Nephron progenitor cell (in vitro differentiated cells): ENCODE measurements around the gene NUP62.
A peak's percentile ranks its signal among the peaks of the same experiment; 100 is the strongest.

Source experiments
- DNase-seq: peaks from one replicate; pipeline ENCODE4 v3.0.0; 2021
- H3K27ac Mint-ChIP-seq: 2 replicates; pipeline ENCODE4 v1.8.0; 2021; ENCODE audit warnings: mild to moderate bottlenecking, moderate library complexity, mixed read lengths
- H3K27me3 Mint-ChIP-seq: 2 replicates; pipeline ENCODE4 v1.8.0; 2021; ENCODE audit warnings: mild to moderate bottlenecking, low read depth, mixed read lengths; ENCODE audit not compliant: poor library complexity
- H3K36me3 Mint-ChIP-seq: 2 replicates; pipeline ENCODE4 v1.8.0; 2021; ENCODE audit warnings: low read depth, mixed read lengths
- H3K4me1 Mint-ChIP-seq: 2 replicates; pipeline ENCODE4 v1.8.0; 2021; ENCODE audit warnings: mixed read lengths
- H3K4me3 Mint-ChIP-seq: 2 replicates; pipeline ENCODE4 v1.8.0; 2021; ENCODE audit warnings: mild to moderate bottlenecking, moderate library complexity, mixed read lengths
- H3K9me3 Mint-ChIP-seq: 2 replicates; pipeline ENCODE4 v1.8.0; 2021; ENCODE audit warnings: mild to moderate bottlenecking, moderate library complexity, mixed read lengths
- TF ChIP-seq, protein P1 (sequence below): fragments of 200-600 bp; sonication (generic); IDR thresholded peaks from 2 replicates; pipeline ENCODE4 v1.5.0; 2021; ENCODE audit warnings: antibody characterized with exemption

NUP62 gene

DNA sequence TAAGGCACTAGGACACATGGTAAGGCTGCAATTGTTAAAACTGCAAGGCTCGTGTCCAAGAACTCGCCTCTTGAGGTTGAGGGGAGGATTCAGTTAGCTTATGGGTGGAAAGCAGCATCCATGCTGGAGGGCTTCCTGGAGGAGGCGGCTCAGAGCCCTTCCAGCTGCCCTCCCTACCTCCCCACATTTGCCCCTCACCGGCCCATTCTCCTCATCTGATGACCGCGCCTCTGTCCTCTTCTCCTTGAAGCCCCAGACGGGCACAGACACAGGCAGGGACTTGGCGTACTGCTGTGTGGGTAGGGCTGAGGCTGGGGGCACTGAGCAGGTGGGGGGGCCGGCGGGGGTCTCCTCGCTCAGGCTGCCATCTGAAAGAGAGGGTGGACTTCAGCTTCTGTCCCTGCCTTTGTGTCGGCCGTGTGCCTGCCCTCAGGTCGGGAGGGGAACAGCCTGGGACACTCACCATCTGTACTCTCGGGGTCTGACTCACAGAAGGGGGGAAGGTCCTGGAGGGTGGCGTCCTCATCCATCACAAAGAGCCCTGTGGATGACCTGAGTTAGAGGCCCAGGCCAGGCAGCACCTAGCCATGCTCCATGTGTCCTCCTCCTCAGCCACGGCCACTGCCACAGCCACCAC is 57.8 kb downstream of the NUP62 start:
- no peaks in the 10 kb centered on the region for H3K9me3 Mint-ChIP-seq
- H3K4me3 Mint-ChIP-seq: peak overlapping the region; percentile 62
- no peak for DNase-seq
- H3K27me3 Mint-ChIP-seq: no peaks in the 10 kb centered on the region
- TF ChIP-seq, protein P1, sequence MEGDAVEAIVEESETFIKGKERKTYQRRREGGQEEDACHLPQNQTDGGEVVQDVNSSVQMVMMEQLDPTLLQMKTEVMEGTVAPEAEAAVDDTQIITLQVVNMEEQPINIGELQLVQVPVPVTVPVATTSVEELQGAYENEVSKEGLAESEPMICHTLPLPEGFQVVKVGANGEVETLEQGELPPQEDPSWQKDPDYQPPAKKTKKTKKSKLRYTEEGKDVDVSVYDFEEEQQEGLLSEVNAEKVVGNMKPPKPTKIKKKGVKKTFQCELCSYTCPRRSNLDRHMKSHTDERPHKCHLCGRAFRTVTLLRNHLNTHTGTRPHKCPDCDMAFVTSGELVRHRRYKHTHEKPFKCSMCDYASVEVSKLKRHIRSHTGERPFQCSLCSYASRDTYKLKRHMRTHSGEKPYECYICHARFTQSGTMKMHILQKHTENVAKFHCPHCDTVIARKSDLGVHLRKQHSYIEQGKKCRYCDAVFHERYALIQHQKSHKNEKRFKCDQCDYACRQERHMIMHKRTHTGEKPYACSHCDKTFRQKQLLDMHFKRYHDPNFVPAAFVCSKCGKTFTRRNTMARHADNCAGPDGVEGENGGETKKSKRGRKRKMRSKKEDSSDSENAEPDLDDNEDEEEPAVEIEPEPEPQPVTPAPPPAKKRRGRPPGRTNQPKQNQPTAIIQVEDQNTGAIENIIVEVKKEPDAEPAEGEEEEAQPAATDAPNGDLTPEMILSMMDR: no peak
- no peak overlapping the region for H3K27ac Mint-ChIP-seq
- peaks cover 6% of the 10 kb centered on the region for H3K36me3 Mint-ChIP-seq
- peaks cover 44% of the 10 kb centered on the region for H3K4me1 Mint-ChIP-seq

DNA sequence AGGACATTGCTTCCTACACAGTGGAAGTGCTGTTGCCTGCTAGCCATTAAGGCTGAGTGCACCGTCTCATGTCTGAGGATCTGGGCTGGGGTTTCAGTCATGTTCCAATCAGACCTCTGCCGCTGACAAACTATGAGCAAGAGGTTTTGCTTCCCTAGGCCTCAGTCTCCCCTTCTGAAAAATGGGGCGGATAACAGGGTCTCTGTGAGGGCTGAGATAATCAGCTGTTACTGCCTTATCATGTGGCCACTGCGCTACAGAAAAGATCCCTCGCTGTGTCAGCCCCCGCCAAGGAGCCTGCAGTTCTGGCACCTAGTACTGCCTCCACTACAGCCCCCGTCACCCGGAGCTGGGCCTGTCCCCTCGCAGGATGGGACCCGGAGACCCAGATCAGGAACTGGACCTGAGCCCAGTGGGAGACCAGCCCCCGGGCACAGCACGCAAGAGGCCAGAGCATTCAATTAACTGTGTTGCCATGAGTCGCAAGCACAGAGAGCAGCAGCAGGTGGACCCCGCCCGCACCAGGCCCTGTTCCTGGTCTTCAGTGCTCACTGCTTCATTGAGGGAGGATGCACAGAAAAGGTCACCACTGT is 58.9 kb downstream of the NUP62 start:
- Mint-ChIP-seq H3K9me3 (no peaks in the 10 kb centered on the region), H3K36me3 (peaks cover 11% of the 10 kb centered on the region), H3K27ac (peak overlapping the region; percentile 96), H3K4me1 (peaks cover 48% of the 10 kb centered on the region), H3K27me3 (no peaks in the 10 kb centered on the region), H3K4me3 (no peak overlapping the region)
- TF ChIP-seq, protein P1: no peak
- no peak for DNase-seq

DNA sequence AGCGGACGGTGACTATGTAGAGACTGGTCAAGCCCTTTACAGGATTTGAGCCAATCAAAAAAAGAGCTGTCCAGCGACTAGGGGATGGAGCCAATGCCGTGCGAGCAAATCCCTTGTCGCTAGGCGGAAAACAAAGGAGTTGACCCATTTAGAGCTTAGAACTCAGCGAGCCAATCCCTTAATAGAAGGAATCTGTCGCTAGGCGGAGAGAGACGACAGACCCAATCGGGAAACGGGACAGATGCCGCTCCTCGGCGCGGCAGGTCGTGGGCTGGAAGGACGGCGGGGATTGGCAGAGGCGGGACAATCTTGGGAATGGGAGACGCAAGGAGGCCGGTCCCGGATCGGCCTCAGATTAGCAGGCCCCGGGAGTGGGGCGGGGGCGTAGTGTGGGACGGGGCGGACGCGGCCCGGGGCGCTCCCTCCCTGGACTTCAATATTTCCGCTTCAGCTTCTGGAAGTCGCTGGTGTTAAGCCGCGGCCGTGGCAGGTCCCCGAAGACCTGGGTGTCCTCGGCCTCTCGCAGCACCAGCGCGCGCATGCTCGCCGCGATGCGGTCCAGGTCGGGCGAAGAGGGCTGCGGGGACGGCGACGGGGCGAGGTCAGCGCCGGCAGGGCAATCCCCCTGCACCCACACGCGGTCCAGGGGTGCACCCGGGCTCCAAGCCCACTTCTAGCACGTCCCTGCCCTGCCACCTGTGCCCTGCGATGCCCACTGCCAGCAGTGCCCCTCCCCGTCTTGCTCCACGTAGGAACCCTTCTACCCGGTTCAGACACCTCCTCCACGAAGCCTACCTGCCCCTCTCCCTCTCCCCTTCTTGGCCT is 59.6 kb downstream of the NUP62 start:
- H3K27ac Mint-ChIP-seq: peak overlapping the region; percentile 96

DNA sequence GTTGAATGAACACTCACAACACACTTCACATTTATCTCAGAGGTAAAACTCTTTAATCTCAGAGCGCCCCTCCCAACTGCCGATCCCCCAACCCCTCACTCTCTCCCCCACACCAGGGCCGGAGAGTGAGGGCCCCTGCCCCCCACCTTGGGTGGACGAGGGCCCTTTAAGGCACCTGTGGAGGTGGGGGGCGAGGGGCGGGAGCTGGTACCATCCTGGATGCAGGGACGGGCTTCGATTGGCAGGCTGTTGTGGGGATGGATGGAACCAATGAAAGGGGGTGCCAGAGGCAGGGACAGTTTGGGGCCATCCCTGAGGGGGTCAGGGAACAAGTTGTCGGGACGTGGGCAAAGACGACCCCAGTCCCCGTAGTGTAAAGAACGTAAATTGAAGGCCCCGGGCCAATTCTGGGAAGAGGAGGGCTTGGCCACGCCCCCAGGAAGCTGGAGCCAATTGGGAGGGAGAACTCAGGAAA is 60.3 kb downstream of the NUP62 start:
- peak; percentile 91 for DNase-seq
- H3K27me3 Mint-ChIP-seq: no peaks in the 10 kb centered on the region
- H3K4me1 Mint-ChIP-seq: peaks cover 49% of the 10 kb centered on the region
- no peak overlapping the region for H3K27ac Mint-ChIP-seq
- no peak overlapping the region for H3K4me3 Mint-ChIP-seq
- TF ChIP-seq, protein P1: no peak
- H3K9me3 Mint-ChIP-seq: no peaks in the 10 kb centered on the region
- peaks cover 24% of the 10 kb centered on the region for H3K36me3 Mint-ChIP-seq

More for the DNA sequence above, 59.6 kb downstream of the NUP62 start:
- Mint-ChIP-seq H3K9me3 (no peaks in the 10 kb centered on the region), H3K36me3 (peaks cover 18% of the 10 kb centered on the region), H3K4me3 (no peak overlapping the region), H3K27me3 (no peaks in the 10 kb centered on the region), H3K4me1 (peaks cover 48% of the 10 kb centered on the region)
- peak; percentile 95 for DNase-seq
- TF ChIP-seq, protein P1: no peak

DNA sequence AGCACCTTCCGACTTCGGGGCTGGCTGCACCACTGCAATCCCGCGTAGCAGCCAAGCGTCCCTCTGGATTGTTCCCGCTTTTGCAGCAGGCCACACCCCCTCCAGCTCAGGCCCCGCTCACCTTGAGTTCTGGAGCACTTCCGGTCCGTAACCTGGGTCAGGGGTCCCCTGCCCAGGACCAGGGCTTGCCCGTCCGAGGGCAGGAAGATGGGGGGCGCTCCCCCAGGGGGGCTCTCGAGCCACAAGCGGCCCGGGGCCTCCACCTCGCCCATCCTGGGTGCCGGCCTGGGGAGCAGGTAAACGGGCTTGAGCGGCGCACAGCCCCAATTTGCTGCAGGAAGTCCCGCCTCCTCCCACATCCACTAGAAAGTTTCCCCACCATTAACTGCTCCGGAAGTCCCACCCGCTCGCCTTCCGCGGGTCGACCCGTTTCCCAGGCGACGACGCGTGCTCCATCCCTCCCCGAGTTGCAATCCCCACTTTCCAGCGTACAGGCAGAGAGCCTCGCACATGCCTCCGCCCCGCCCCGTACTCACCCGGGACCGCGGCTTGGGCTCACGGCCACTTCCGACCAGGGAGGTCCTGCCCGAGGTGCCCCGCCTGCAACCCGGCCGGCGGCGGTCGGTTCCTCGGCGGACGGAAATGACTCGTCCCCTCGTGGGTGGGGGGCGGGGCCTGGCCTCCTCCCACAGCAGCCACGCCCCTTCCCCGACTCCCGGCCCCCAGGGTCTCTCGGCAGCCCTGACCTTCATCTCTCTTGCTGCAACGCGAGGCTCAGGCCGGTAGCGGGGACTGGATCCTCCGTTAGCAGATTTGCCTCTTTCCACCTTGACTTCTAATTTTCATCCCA is 62.1 kb downstream of the NUP62 start, which contains the start of gene PNKP:
PNKP (minus strand) TSS at position 644 of the 850 bp plus-strand sequence; CDS start at position 272, 372 bp downstream.
- Mint-ChIP-seq H3K27me3 (no peaks in the 10 kb centered on the region), H3K36me3 (peaks cover 34% of the 10 kb centered on the region), H3K4me1 (peaks cover 57% of the 10 kb centered on the region), H3K4me3 (no peak within 1 kb of the TSS), H3K9me3 (no peaks in the 10 kb centered on the region), H3K27ac (peak within 1 kb of the TSS; percentile 98)
- DNase-seq: peak; percentile 91
- TF ChIP-seq, protein P1: no peak
